ENCODE results near the gene ANKRD6.
A peak's percentile ranks its signal among the peaks of the same experiment; 100 is the strongest.

The ANKRD6 gene

DNA sequence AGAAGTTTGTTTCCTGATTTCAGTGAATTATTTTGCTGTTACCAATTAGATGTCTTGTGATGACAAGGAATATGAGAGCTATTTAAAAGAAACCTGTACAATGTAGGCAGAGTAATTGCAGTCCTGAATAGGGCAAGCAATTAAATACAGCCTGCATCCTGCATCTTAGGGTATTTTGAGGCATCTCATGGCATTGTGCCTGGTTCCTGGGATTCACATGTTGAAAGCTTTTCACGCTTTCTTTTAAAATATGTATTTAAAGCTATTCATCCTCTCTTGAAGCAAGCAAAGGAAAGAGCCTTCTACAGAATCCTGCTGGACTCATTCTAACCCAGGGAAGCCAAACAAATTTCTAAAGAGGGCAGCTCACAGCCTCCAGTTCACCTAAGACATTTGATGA is 16.2 kb upstream of the ANKRD6 start:
- Histone ChIP-seq H3K9ac (ENCODE audit: low read length) (no peak overlapping the region), H3K27me3 (ENCODE audit: control insufficient read depth, insufficient read depth, low read length) (peaks cover 21% of the 10 kb centered on the region), H3K4me3 (ENCODE audit: low read length) (no peak overlapping the region), H3K9me3 (ENCODE audit: control insufficient read depth, low read length) (no peaks in the 10 kb centered on the region), H3K36me3 (ENCODE audit: control insufficient read depth, insufficient read depth, low read length) (no peaks in the 10 kb centered on the region), H3K4me1 (ENCODE audit: control insufficient read depth, insufficient read depth, low read length) (peaks cover 7% of the 10 kb centered on the region)

GRCh38 chr6:89430201-89430962 is 2.6 kb upstream of the ANKRD6 start:
- H3K36me3 ChIP-seq (ENCODE audit: control insufficient read depth, insufficient read depth, low read length) = no peaks in the 10 kb centered on the region
- H3K9ac ChIP-seq (ENCODE audit: low read length) = no peak overlapping the region
- peaks cover 4% of the 10 kb centered on the region for H3K27me3 ChIP-seq (ENCODE audit: control insufficient read depth, insufficient read depth, low read length)
- H3K9me3 ChIP-seq (ENCODE audit: control insufficient read depth, low read length) = no peaks in the 10 kb centered on the region
- no peak overlapping the region for H3K4me3 ChIP-seq (ENCODE audit: low read length)
- H3K4me1 ChIP-seq (ENCODE audit: control insufficient read depth, insufficient read depth, low read length) = peaks cover 6% of the 10 kb centered on the region

GRCh38 chr6:89433252-89434149 is 549 bp downstream of the ANKRD6 start:
- H3K4me3 ChIP-seq (ENCODE audit: low read length) = peak overlapping the region; percentile 37
- H3K27me3 ChIP-seq (ENCODE audit: control insufficient read depth, insufficient read depth, low read length) = peaks cover 4% of the 10 kb centered on the region
- H3K9me3 ChIP-seq (ENCODE audit: control insufficient read depth, low read length) = no peaks in the 10 kb centered on the region
- peaks cover 6% of the 10 kb centered on the region for H3K4me1 ChIP-seq (ENCODE audit: control insufficient read depth, insufficient read depth, low read length)
- peak overlapping the region; percentile 66 for H3K9ac ChIP-seq (ENCODE audit: low read length)
- H3K36me3 ChIP-seq (ENCODE audit: control insufficient read depth, insufficient read depth, low read length) = no peaks in the 10 kb centered on the region

DNA sequence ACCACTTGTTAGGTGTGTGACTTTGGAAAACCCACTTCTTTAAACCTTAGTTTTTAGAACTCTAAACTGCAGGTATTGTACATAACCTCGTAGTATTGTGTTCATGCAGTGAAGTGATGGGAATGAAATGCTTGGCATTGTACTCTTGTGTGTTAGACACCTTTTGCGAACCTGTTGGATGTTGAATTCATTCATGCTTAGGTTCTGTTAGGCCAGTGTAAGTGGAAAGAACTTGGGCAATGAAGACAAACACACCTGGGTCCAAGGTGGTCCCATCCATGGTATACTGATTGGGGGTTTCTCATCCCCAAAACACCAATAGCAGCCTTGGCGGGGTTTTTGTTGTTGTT is 1.2 kb downstream of the ANKRD6 start:
- H3K27me3 ChIP-seq (ENCODE audit: control insufficient read depth, insufficient read depth, low read length) = peaks cover 4% of the 10 kb centered on the region
- no peaks in the 10 kb centered on the region for H3K36me3 ChIP-seq (ENCODE audit: control insufficient read depth, insufficient read depth, low read length)
- no peak overlapping the region for H3K9ac ChIP-seq (ENCODE audit: low read length)
- H3K4me1 ChIP-seq (ENCODE audit: control insufficient read depth, insufficient read depth, low read length) = peaks cover 6% of the 10 kb centered on the region
- H3K9me3 ChIP-seq (ENCODE audit: control insufficient read depth, low read length) = no peaks in the 10 kb centered on the region
- H3K4me3 ChIP-seq (ENCODE audit: low read length) = peak overlapping the region; percentile 37

DNA sequence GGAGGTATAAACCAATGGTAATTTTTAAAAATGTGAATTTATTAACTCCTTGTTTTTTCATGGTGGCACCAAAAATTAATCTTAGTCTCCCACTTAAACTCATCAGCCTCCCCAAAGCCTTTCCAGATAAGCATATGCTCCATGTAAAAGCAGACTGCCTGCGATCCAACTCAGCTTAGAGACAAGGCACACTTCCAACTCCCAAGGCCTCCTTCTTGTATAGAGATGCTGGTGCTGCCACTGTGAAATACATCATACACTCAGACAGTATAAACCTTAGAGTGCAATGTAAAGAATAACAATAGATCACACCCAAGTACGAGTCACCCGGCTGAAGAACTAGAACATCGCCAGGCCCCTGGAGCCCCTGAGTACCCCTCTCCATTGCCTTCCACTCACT is 2.0 kb downstream of the ANKRD6 start:
- H3K4me1 ChIP-seq (ENCODE audit: control insufficient read depth, insufficient read depth, low read length) = peaks cover 6% of the 10 kb centered on the region
- no peak overlapping the region for H3K4me3 ChIP-seq (ENCODE audit: low read length)
- H3K36me3 ChIP-seq (ENCODE audit: control insufficient read depth, insufficient read depth, low read length) = no peaks in the 10 kb centered on the region
- H3K27me3 ChIP-seq (ENCODE audit: control insufficient read depth, insufficient read depth, low read length) = peaks cover 4% of the 10 kb centered on the region
- H3K9ac ChIP-seq (ENCODE audit: low read length) = no peak overlapping the region
- H3K9me3 ChIP-seq (ENCODE audit: control insufficient read depth, low read length) = no peaks in the 10 kb centered on the region

DNA sequence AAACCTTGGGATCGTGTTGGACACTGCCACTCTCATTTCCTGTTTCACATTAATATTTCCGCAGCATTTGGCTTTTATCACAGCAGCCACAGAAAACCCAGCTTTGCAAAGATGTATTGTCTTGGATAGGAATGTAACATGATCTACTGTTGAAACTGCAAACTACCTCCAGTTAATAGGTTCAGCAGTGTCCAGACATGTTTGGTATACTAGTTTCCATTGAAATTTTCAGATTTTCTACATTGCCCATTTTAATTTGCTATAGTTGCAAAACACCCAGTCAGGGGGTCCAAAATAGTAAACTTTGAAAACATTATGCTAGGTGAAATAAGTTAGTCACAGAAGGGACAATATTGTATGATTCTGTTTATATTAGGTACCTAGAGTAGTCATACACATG is 3.3 kb downstream of the ANKRD6 start:
- H3K27me3 ChIP-seq (ENCODE audit: control insufficient read depth, insufficient read depth, low read length) = peaks cover 4% of the 10 kb centered on the region
- H3K9me3 ChIP-seq (ENCODE audit: control insufficient read depth, low read length) = no peaks in the 10 kb centered on the region
- no peak overlapping the region for H3K9ac ChIP-seq (ENCODE audit: low read length)
- no peak overlapping the region for H3K4me3 ChIP-seq (ENCODE audit: low read length)
- H3K4me1 ChIP-seq (ENCODE audit: control insufficient read depth, insufficient read depth, low read length) = peaks cover 6% of the 10 kb centered on the region
- H3K36me3 ChIP-seq (ENCODE audit: control insufficient read depth, insufficient read depth, low read length) = no peaks in the 10 kb centered on the region

- H3K4me1 ChIP-seq (ENCODE audit: control insufficient read depth, insufficient read depth, low read length) = no peaks in the 10 kb centered on the region
Observed at GRCh38 chr6:89438248-89438647, 5.3 kb downstream of the ANKRD6 start.

DNA sequence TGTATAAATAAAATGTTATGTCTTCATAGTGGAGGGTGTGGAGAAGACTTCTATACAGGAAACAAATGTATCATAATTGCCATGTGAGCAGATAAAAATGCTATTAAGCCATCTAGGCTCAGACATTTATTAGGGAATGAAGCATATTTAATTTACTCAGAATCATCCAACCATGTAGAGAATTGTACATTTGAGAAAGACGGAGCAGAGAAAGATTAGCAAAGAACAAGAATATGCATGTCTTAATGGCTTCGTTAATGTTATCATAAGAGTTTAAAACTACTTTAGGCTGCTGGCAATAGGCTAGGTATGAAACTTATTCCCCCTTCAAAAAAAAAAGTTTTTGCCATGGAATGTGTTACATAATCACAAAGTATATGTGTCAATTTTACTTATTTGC is 6.1 kb downstream of the ANKRD6 start:
- H3K36me3 ChIP-seq (ENCODE audit: control insufficient read depth, insufficient read depth, low read length) = no peaks in the 10 kb centered on the region
- no peak overlapping the region for H3K4me3 ChIP-seq (ENCODE audit: low read length)
- no peaks in the 10 kb centered on the region for H3K9me3 ChIP-seq (ENCODE audit: control insufficient read depth, low read length)
- no peaks in the 10 kb centered on the region for H3K27me3 ChIP-seq (ENCODE audit: control insufficient read depth, insufficient read depth, low read length)
- no peaks in the 10 kb centered on the region for H3K4me1 ChIP-seq (ENCODE audit: control insufficient read depth, insufficient read depth, low read length)
- H3K9ac ChIP-seq (ENCODE audit: low read length) = no peak overlapping the region

More at GRCh38 chr6:89438248-89438647, 5.3 kb downstream of the ANKRD6 start:
- Histone ChIP-seq H3K36me3 (ENCODE audit: control insufficient read depth, insufficient read depth, low read length) (no peaks in the 10 kb centered on the region), H3K4me3 (ENCODE audit: low read length) (no peak overlapping the region), H3K9me3 (ENCODE audit: control insufficient read depth, low read length) (no peaks in the 10 kb centered on the region), H3K9ac (ENCODE audit: low read length) (no peak overlapping the region), H3K27me3 (ENCODE audit: control insufficient read depth, insufficient read depth, low read length) (peaks cover 4% of the 10 kb centered on the region)

DNA sequence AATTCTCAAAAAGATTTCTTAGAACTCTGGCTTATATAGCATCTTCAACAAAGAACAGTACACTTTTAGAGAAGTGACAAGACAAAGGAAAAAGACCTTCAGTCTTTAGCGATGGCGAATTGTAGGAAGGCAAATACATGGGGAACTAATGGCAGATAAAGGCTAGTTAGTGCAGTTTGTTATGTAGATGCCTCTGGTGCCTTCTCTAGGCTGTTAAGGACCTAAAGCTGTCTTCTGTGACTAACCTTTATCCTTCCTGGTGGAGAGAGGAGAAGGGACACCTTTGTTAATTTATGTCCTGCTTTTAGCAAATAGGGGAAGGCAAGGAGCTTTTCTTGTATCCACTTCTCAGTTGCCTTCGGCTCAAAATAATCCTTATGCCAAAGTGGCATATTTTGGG is 7.2 kb downstream of the ANKRD6 start:
- no peaks in the 10 kb centered on the region for H3K27me3 ChIP-seq (ENCODE audit: control insufficient read depth, insufficient read depth, low read length)
- H3K4me3 ChIP-seq (ENCODE audit: low read length) = no peak overlapping the region
- H3K4me1 ChIP-seq (ENCODE audit: control insufficient read depth, insufficient read depth, low read length) = no peaks in the 10 kb centered on the region
- H3K9me3 ChIP-seq (ENCODE audit: control insufficient read depth, low read length) = no peaks in the 10 kb centered on the region
- H3K9ac ChIP-seq (ENCODE audit: low read length) = no peak overlapping the region
- H3K36me3 ChIP-seq (ENCODE audit: control insufficient read depth, insufficient read depth, low read length) = no peaks in the 10 kb centered on the region

- Histone ChIP-seq H3K9me3 (ENCODE audit: control insufficient read depth, low read length) (no peaks in the 10 kb centered on the region), H3K4me3 (ENCODE audit: low read length) (no peak overlapping the region), H3K4me1 (ENCODE audit: control insufficient read depth, insufficient read depth, low read length) (no peaks in the 10 kb centered on the region), H3K27me3 (ENCODE audit: control insufficient read depth, insufficient read depth, low read length) (no peaks in the 10 kb centered on the region), H3K36me3 (ENCODE audit: control insufficient read depth, insufficient read depth, low read length) (no peaks in the 10 kb centered on the region), H3K9ac (ENCODE audit: low read length) (no peak overlapping the region)
Observed at GRCh38 chr6:89443658-89444057, 10.7 kb downstream of the ANKRD6 start.

GRCh38 chr6:89449193-89449592 is 16.2 kb downstream of the ANKRD6 start:
- no peaks in the 10 kb centered on the region for H3K9me3 ChIP-seq (ENCODE audit: control insufficient read depth, low read length)
- H3K9ac ChIP-seq (ENCODE audit: low read length) = no peak overlapping the region
- H3K27me3 ChIP-seq (ENCODE audit: control insufficient read depth, insufficient read depth, low read length) = no peaks in the 10 kb centered on the region
- no peak overlapping the region for H3K4me3 ChIP-seq (ENCODE audit: low read length)
- no peaks in the 10 kb centered on the region for H3K36me3 ChIP-seq (ENCODE audit: control insufficient read depth, insufficient read depth, low read length)
- no peaks in the 10 kb centered on the region for H3K4me1 ChIP-seq (ENCODE audit: control insufficient read depth, insufficient read depth, low read length)

DNA sequence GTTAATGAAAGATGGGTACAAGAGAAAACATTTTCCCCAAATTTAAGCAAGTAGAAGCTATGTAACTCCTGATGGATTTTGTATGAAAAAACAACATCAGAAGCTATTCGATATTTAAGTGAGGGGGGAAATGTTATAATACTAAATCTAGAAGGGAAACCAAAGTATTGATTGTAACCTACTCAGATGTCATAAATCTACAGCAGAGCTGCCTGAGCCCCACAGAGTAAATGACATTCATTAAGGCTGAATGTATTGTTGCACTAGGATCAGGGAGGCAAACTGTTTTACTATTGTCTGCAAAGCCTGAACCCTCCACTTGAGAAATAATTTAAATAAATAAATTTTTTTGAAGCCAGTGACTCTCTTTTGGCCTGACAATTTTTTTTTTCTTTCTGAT is 19.3 kb downstream of the ANKRD6 start:
- no peak overlapping the region for H3K4me3 ChIP-seq (ENCODE audit: low read length)
- no peaks in the 10 kb centered on the region for H3K27me3 ChIP-seq (ENCODE audit: control insufficient read depth, insufficient read depth, low read length)
- H3K9ac ChIP-seq (ENCODE audit: low read length) = no peak overlapping the region
- H3K9me3 ChIP-seq (ENCODE audit: control insufficient read depth, low read length) = no peaks in the 10 kb centered on the region
- H3K36me3 ChIP-seq (ENCODE audit: control insufficient read depth, insufficient read depth, low read length) = no peaks in the 10 kb centered on the region
- no peaks in the 10 kb centered on the region for H3K4me1 ChIP-seq (ENCODE audit: control insufficient read depth, insufficient read depth, low read length)
